Spleen (tissue), 11 donors: ENCODE data around the gene SSH2. TPM values are rescaled to one million over a fixed set of nuclear protein-coding genes. Genes with fewer than 3 reads are reported as not detected.

ENCODE experiments used
- DNase-seq: peaks from one replicate; pipeline ENCODE4 v3.0.0-alpha.2; 2020
- H3K27ac ChIP-seq, 8 donors: fragments of 200-600 bp; sonication (generic) in 7 of 8; 1 replicate in 4 of 8; 2 replicates in 4 of 8; pipeline versions ENCODE4 v1.5.0 to v1.8.0; 2016 to 2021; ENCODE audit warnings: inconsistent platforms in 4 of 8, mild to moderate bottlenecking in 4 of 8, moderate library complexity in 1 of 8
- H3K27me3 ChIP-seq, 7 donors: fragments of 200-600 bp; sonication (generic) in 6 of 7; replicated peaks in 1 of 7; 1 replicate in 4 of 7; 2 replicates in 3 of 7; pipeline versions ENCODE4 v1.5.0 to v1.8.0; 2016 to 2021; ENCODE audit warnings: inconsistent platforms in 3 of 7, mild to moderate bottlenecking in 1 of 7
- H3K36me3 ChIP-seq, 6 donors: fragments of 200-600 bp; sonication (generic) in 5 of 6; 1 replicate in 4 of 6; 2 replicates in 2 of 6; pipeline versions ENCODE4 v1.5.0 to v1.8.0; 2016 to 2021; ENCODE audit warnings: inconsistent platforms in 2 of 6
- H3K4me1 ChIP-seq, 6 donors: fragments of 200-600 bp; sonication (generic) in 5 of 6; 1 replicate in 3 of 6; 2 replicates in 3 of 6; pipeline versions ENCODE4 v1.5.0 to v1.8.0; 2016 to 2021; ENCODE audit warnings: inconsistent platforms in 3 of 6
- H3K4me3 ChIP-seq, 8 donors: fragments of 200-600 bp; sonication (generic) in 7 of 8; 1 replicate in 4 of 8; 2 replicates in 4 of 8; pipeline versions ENCODE4 v1.5.0 to v1.8.0; 2016 to 2021; ENCODE audit warnings: inconsistent platforms in 4 of 8, mild to moderate bottlenecking in 4 of 8, moderate library complexity in 2 of 8
- H3K9me3 ChIP-seq, 8 donors: fragments of 200-600 bp; sonication (generic) in 7 of 8; 1 replicate in 4 of 8; 2 replicates in 4 of 8; pipeline versions ENCODE4 v1.5.0 to v1.8.0; 2016 to 2021; ENCODE audit warnings: inconsistent platforms in 4 of 8
- POLR2A ChIP-seq, 3 donors: fragments of 450-650 bp; IDR thresholded peaks; one replicate each; pipeline ENCODE4 v1.5.1; 2017; ENCODE audit warnings: antibody characterized with exemption in 3 of 3, mild to moderate bottlenecking in 1 of 3
- POLR2AphosphoS5 ChIP-seq, 3 donors: sonication (generic); formaldehyde crosslinking; IDR thresholded peaks; one replicate each; pipeline ENCODE4 v1.5.1; 2017; ENCODE audit warnings: antibody characterized with exemption in 3 of 3
- WGBS, 5 donors: extraction: QIAGEN DNeasy Blood & Tissue Kit in 3 of 5; methylation state at CpG; one replicate each; pipeline versions ENCODE4 v1.1.5 to v1.1.7; 2013 to 2018; 5-methylcytosine and 5-hydroxymethylcytosine counted together
- intact Hi-C: fragments of 100-400 bp; cut with DNase I; formaldehyde crosslinking; loops from one replicate; pipeline ENCODE4 v1.15.0; 2023; ENCODE audit warnings: low total_unique reads
- polyA plus RNA-seq, 3 donors: library from polyadenylated mRNA; stranded (reverse); fragments of 200-250 nt; gene quantifications; one replicate each; pipeline ENCODE4 v1.2.1, GENCODE V29; 2013
- total RNA-seq, 7 donors: library from RNA; depleted of rRNA in 3 of 7; stranded (reverse); fragments of >200 nt in 3 of 7; fragmentation: NEBNext Ultra II Directional in 4 of 7; extraction: Animal tissue kit (Norgen Biotek cat#: 25700) in 4 of 7; gene quantifications; one replicate each; pipeline versions ENCODE4 v1.1.0 to v1.2.1, GENCODE V29; 2016 to 2021
- TF ChIP-seq, protein P1 (sequence below), 11 experiments: fragments of 200-600 bp in 7 of 11; fragments of 450-650 bp in 4 of 11; sonication (generic) in 4 of 11; IDR thresholded peaks in 8 of 11; conservative IDR thresholded peaks in 3 of 11; 1 replicate in 7 of 11; 2 replicates in 4 of 11; pipeline versions ENCODE4 v1.4.0 to v1.8.0; 2016 to 2021; ENCODE audit warnings: antibody characterized with exemption in 11 of 11, inconsistent platforms in 4 of 11, mild to moderate bottlenecking in 1 of 11
- donor health status: healthy with polysubstance abuse.
- donor health status: DM: no; HTN: no; CAD: no; lungs with moderate emphysema.
- donor health status: DM: no; HTN: no; CAD: no.
- donor health status: Bipolar disorder and iron deficiency.
- donor health status: healthy.
- donor health status: DM: no; HTN: no; CAD: no.
- donor health status: DM: yes; HTN: yes; CAD: no.

SSH2 gene
- total and polyA plus RNA-seq, 10 donors: 15.9 to 182 (median 113) TPM

DNA sequence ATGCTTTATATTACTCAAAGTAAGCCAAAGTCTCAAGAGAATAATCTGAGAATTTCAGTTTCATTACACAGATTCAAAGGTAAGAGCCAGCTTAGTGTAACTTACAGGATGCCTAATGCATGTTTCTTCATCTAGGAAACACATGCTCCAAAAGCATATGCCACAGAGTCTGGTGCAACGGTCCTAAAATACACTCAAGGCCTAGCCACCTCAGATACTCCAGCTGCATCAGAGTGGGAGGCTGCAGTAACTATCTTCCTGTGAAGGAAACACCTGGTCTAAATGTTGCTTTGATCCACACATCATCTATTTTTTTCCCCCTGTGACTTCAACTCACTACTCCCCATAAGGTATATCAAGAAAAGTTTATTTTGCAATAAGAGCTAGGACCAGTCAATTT, 255.7 kb downstream of the SSH2 start:
- WGBS, 5 donors: 6 to 19% (median 15%) methylated on average over 1 of the region's 1 CpG
- no peak for TF ChIP-seq POLR2AphosphoS5 (IDR thresholded peaks at IDR 0.05)
- TF ChIP-seq, protein P1, sequence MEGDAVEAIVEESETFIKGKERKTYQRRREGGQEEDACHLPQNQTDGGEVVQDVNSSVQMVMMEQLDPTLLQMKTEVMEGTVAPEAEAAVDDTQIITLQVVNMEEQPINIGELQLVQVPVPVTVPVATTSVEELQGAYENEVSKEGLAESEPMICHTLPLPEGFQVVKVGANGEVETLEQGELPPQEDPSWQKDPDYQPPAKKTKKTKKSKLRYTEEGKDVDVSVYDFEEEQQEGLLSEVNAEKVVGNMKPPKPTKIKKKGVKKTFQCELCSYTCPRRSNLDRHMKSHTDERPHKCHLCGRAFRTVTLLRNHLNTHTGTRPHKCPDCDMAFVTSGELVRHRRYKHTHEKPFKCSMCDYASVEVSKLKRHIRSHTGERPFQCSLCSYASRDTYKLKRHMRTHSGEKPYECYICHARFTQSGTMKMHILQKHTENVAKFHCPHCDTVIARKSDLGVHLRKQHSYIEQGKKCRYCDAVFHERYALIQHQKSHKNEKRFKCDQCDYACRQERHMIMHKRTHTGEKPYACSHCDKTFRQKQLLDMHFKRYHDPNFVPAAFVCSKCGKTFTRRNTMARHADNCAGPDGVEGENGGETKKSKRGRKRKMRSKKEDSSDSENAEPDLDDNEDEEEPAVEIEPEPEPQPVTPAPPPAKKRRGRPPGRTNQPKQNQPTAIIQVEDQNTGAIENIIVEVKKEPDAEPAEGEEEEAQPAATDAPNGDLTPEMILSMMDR (IDR thresholded peaks at IDR 0.05 in 8 of 11, conservative IDR thresholded peaks at IDR 0.05 in 3 of 11): no peak
- no peak for TF ChIP-seq POLR2A (IDR thresholded peaks at IDR 0.05)
- intact Hi-C loops: no loop called here
- Histone ChIP-seq H3K4me1 (peaks cover 0 to 54% (median 15%) of the 10 kb centered on the region in 6 donors), H3K9me3 (no peaks in the 10 kb centered on the region), H3K27ac (peak overlapping the region in 3 of 8 donors; percentile 9 to 43 (median 27)), H3K36me3 (peaks cover 0 to 100% (median 67%) of the 10 kb centered on the region in 6 donors), H3K27me3 (no peaks in the 10 kb centered on the region), H3K4me3 (no peak overlapping the region)
- no peak for DNase-seq

DNA sequence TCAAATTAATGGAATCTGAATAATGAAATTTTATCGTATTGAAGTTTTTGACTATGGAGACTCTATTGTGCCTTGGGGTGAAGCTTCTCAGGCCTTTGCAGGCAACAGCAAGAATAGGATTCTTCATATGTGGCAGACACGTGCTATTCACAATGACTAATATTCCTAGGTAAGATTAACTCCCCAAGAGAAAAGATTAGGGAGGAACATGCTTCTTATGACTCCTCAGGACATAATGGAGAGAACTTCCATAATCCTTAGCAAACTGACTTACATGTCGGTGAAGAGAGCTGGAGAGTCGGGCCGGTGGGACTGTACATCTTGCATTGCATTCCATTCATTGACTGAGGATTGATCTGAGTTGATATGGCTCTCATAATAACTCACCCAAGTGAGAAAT, 258.4 kb downstream of the SSH2 start:
- no peak for DNase-seq
- Histone ChIP-seq H3K9me3 (no peaks in the 10 kb centered on the region), H3K36me3 (peaks cover 2 to 100% (median 82%) of the 10 kb centered on the region in 6 donors), H3K27me3 (no peaks in the 10 kb centered on the region), H3K27ac (no peak overlapping the region), H3K4me3 (no peak overlapping the region), H3K4me1 (peaks cover 0 to 32% (median 4%) of the 10 kb centered on the region in 6 donors)
- TF ChIP-seq, protein P1 (IDR thresholded peaks at IDR 0.05 in 8 of 11, conservative IDR thresholded peaks at IDR 0.05 in 3 of 11): no peak
- TF ChIP-seq POLR2AphosphoS5 (IDR thresholded peaks at IDR 0.05): no peak
- no peak for TF ChIP-seq POLR2A (IDR thresholded peaks at IDR 0.05)
- WGBS, 5 donors: 91 to 96% (median 93%) methylated on average over 5 of the region's 5 CpGs
- intact Hi-C loops: no loop called here

DNA sequence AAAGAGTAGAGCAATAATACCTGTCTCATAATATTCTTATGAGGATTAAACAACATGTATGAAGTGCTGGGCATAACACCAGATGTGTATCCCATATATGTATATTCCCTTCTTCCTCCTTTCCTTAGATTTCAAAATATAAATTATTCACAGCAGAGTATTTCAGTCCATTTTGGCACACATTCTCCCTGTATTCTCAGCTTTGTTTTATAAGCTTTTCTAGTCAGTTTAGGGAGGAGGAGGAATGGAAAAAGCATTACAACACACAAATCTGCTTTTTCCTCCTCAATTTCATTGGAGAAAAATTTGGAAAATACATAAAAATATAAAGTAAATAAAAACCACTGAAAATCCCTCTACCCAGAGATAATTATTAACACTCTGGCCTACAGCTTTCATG, 260.8 kb downstream of the SSH2 start:
- Histone ChIP-seq H3K36me3 (peaks cover 2 to 100% (median 83%) of the 10 kb centered on the region in 6 donors), H3K9me3 (no peaks in the 10 kb centered on the region), H3K4me1 (peaks cover 3 to 31% (median 13%) of the 10 kb centered on the region in 6 donors), H3K27ac (no peak overlapping the region), H3K27me3 (no peaks in the 10 kb centered on the region), H3K4me3 (no peak overlapping the region)
- intact Hi-C loops: no loop called here
- no peak for DNase-seq
- TF ChIP-seq POLR2A (IDR thresholded peaks at IDR 0.05) (no peak), POLR2AphosphoS5 (IDR thresholded peaks at IDR 0.05) (no peak)
- TF ChIP-seq, protein P1 (IDR thresholded peaks at IDR 0.05 in 8 of 11, conservative IDR thresholded peaks at IDR 0.05 in 3 of 11): no peak

DNA sequence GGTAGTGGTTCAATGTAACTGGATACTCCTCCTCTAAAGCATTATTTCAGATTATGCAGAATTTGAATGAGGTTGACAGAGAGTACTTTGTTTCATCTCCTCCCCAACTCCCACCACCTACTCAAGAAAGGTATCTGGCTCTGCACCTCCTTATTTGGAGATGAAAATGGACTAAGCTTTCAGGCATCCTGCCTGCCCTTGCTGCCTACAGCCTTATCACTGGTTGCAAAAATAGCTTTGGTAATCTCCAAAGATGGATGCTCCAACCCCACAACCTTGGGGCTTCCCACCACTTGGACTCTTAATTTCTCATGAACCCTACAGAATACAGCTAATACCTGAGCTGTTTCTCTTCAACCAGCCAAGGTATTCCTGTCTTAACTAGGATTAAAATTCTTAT, 262.1 kb downstream of the SSH2 start:
- Histone ChIP-seq H3K27ac (peak overlapping the region in 2 of 8 donors; percentile 19 to 32), H3K4me1 (peaks cover 3 to 32% (median 11%) of the 10 kb centered on the region in 6 donors), H3K9me3 (no peaks in the 10 kb centered on the region), H3K4me3 (no peak overlapping the region), H3K36me3 (peaks cover 2 to 100% (median 81%) of the 10 kb centered on the region in 6 donors), H3K27me3 (no peaks in the 10 kb centered on the region)
- no peak for DNase-seq
- no peak for TF ChIP-seq POLR2A (IDR thresholded peaks at IDR 0.05)
- no peak for TF ChIP-seq POLR2AphosphoS5 (IDR thresholded peaks at IDR 0.05)
- TF ChIP-seq, protein P1 (IDR thresholded peaks at IDR 0.05 in 8 of 11, conservative IDR thresholded peaks at IDR 0.05 in 3 of 11): no peak
- intact Hi-C loops: no loop called here
